ENCODE results near the gene WDR45B.
"Not testable (repeated sequence)": the region's sequence is repeated elsewhere in the genome, so short reads cannot be mapped to it uniquely, and the experiment has no call there.

Gene WDR45B

DNA sequence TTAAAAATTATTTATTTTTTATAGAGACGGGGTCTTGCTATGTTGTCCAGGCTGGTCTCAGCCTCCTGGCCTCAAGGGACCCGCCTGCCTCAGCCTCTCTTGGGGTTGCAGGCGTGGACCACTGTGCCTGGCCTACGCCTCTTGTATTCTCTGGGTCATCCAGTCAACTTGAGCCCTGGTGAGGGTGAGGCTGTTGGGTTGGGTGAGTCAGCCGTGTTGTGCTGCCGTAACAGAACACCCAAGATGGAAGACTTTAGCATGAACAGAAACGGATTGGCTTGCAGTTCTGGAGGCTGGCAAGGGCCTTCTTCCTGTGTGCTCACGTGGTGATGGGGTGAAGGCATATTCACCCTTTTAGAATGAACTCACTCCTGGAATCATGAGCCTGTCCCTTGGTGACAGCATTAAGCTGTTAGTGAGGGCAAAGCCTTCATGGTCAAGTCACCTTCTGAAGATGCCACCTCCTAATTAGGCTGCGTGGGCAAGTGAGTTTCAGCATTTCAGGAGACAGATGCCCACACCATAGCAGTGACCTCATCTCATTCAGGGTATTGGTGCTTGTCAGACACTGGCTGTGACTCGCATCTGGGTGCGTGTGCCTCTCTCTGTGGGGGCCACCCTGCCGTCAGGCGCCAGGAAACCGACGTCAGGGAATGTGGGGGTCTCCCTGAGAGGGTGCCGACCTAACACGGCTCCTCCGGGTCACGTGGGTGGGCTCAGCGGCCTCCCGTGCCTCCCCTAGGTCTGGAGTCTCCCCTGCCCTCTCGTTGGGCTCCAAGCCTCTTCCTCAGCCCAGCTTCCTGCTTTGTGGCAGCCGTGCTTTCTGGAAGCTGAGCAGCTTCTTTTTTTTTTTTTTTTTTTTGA, 49.8 kb downstream of the WDR45B start:
- no peak for DNase-seq

- DNase-seq = no peak
Measured at GRCh38 chr17:82596837-82597672, 51.2 kb downstream of the WDR45B start.

- no peak for DNase-seq
Measured at GRCh38 chr17:82596296-82596695, 51.9 kb downstream of the WDR45B start.

DNA sequence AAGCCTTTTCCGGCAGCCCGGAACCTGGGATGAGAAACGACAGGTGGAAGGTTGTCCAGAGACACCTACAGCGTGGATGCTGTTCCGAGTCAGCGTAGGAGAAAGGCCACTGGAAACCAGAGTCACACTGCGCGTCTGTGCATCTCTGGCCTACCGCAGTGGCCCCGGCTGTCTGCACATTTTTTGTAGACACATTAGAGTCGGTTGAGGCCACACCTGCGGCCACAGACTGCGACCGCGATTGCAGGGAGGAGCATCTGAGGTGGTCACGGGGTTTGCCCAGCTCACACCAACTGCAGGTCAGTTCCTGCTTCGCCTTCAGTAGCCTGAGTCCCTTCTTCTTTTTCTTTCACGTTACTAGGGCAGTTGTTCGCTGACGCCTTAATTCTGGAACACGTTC, 52.4 kb downstream of the WDR45B start:
- DNase-seq = no peak

- DNase-seq = no peak
Measured at GRCh38 chr17:82594571-82594970, 53.7 kb downstream of the WDR45B start.

GRCh38 chr17:82593590-82594087, 54.6 kb downstream of the WDR45B start:
- DNase-seq = no peak

GRCh38 chr17:82592767-82593589, 55.3 kb downstream of the WDR45B start:
- DNase-seq = peak in 3 of 4 experiments; percentile 39 to 53 (median 41)

DNA sequence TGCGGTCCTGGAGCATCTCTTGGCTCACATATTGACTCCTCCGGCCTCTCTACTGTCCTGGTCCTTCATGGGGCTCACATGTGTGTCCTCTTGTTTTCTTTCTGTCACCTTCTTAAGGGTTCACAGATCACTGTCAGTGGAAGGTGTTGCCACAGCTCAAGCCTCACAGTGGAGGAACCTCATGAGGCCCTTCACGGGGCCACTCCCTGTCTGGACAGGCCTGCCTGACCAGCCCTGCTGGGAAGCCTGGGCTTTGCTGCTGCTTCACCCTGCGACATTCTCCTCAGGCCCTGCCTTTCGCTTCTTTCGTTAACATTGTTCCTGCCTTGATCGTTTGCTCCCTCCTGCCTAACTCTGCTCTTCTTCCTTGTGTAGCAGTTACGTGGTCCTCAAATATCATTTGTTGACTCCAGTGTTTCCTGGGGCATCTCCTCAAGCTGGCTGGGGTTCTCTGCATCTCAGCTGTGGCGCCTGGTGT, 55.9 kb downstream of the WDR45B start:
- no peak for DNase-seq

- DNase-seq = no peak
Measured at GRCh38 chr17:82590881-82591539, 57.2 kb downstream of the WDR45B start.

DNA sequence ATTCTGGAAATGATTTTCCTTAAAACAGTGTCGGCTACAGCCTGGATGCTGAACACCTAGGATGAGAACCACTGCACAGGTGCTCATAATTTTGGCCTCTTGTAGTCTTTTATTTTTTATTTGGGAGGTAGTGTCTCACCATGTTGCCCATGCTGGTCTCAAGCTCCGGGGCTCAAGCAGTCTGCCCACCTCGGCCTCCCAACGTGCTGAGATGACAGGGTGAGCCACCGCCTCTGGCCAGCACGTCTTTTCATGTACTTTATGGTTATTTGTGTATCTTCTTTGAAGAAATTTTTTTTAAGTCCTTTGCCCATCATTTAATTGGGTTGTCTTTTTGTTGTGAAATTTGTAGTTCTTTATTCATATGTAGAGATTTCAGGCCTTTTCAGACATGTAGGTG, 58.0 kb downstream of the WDR45B start:
- no peak for DNase-seq

DNA sequence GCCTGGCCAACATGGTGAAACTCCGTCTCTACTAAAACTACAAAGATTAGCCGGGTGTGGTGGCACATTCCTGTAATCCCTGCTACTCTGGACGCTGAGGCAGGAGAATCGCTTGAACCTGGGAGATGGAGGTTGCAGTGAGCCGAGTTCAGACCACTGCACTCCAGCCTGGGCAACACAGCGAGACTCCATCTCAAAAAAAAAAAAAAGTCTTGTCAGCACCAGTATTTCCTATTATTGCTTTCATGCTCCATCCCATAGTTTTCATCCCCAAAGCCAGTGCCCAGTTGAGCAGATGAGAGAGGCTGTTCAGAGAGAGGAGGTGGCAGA, 58.4 kb downstream of the WDR45B start:
- no peak for DNase-seq

DNA sequence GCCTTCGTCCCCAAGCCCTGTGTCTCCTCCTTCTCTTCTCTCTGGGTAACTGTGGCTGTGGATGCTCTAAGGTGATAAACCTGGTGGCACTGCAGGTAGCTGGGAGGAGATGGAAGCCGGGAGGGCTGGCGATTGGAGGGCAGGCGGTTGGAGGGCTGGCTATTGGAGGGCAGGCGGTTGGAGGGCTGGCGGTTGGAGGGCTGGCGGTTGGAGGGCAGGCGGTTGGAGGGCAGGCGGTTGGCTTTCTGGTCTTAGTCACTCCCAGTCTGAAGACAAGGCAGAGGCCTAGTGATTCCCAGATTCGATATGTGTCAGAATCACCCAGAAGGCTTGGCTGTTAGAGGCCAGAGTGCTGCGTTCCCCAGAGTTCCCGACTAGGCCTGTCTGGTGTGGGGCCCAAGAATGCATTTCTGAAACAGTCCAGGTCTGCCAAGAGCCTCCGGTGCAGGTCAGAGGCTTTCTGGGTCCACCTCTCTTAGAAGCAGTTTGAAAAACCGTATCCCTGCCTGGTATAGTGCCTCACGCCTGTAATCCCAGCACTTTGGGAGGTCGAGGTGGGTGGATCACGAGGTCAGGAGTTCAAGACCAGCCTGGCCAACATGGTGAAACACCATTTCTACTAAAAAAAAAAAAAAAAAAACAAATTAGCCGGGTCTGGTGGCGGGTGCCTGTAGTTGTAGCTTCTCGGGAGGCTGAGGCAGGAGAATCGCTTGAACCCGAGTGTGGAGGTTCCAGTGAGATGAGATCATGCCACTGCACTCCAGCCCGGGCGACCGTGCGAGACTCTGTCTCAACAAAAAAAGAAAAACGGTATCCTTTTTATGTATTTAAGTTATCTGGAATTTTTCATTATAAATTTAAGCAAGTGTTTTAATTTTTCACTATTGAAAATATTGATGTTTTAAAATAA, 59.7 kb downstream of the WDR45B start:
- DNase-seq = no peak

GRCh38 chr17:82587234-82588086, 60.8 kb downstream of the WDR45B start:
- no peak for DNase-seq

- DNase-seq = no peak
Measured at GRCh38 chr17:82586576-82587233, 61.5 kb downstream of the WDR45B start.

DNA sequence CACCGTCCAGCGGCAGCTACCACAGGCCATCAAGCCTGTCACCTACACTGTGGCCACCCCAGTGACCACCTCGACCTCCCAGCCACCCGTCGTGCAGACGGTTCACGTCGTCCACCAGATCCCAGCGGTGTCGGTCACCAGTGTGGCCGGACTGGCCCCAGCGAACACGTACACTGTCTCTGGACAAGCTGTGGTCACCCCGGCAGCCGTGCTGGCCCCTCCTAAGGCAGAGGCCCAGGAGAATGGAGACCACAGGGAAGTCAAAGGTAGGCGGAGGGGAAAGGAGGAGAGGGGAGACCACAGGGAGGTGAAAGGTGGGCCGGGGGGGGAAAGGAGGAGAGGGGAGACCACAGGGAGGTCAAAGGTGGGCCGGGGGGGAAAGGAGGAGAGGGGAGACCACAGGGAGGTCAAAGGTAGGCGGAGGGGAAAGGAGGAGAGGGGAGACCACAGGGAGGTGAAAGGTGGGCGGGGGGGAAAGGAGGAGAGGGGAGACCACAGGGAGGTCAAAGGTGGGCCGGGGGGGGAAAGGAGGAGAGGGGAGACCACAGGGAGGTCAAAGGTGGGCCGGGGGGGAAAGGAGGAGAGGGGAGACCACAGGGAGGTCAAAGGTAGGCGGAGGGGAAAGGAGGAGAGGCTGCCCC, 62.2 kb downstream of the WDR45B start:
- DNase-seq = peak in 2 of 4 experiments; percentile 44 to 46

GRCh38 chr17:82583720-82584234, 64.5 kb downstream of the WDR45B start:
- DNase-seq = no peak

- no peak for DNase-seq
Measured at GRCh38 chr17:82582709-82583108, 65.5 kb downstream of the WDR45B start.

DNA sequence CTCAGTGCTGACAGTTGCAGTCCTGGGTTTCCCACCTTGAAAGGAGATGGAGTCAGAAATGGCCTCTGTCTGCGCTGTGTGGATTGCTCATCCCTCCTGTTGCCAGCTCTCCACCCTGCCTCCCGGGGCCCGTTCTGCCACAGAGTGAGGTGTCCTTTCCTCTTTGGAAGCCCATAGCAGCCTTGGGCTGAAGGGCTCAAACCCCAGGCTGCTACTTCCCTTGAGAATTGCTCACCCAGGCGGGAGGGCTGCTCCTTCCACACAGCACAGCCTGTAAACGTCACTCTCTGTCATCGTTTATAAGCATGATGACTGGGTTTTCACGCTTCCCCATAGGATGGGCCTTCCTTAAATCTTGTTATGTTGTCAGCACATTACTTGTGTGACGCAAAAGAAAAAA, 66.0 kb downstream of the WDR45B start:
- no peak for DNase-seq

- not testable (repeated sequence) for DNase-seq
Measured at GRCh38 chr17:82579969-82580368, 68.3 kb downstream of the WDR45B start.
